Measurements from ENCODE around the gene TMTC1.

- no peak for TF ChIP-seq POLR2A (IDR thresholded peaks at IDR 0.05)
- TF ChIP-seq CTCF (IDR thresholded peaks at IDR 0.05): no peak
These were observed 39.9 kb downstream of the TMTC1 start for GRCh38 chr12:29743801-29744200.

Data from uterus (tissue), 2 donors.